Measurements from ENCODE around the gene ITPKA. TPM values are rescaled to one million over a fixed set of nuclear protein-coding genes. Genes with fewer than 3 reads are reported as not detected.

Gene ITPKA
- polyA plus RNA-seq, 1 donor (not counting 4 experiments of a cell fraction or from before 2014, with no cell fraction given) = 0.12 TPM

- no peak for FAIRE-seq
- no peak overlapping the region for H3K27ac ChIP-seq (ENCODE audit: control insufficient read depth, insufficient read depth, low read length)
Observed at GRCh38 chr15:41504751-41505492, 11.2 kb downstream of the ITPKA start.

GRCh38 chr15:41505776-41506175 is 12.1 kb downstream of the ITPKA start:
- H3K9me3 ChIP-seq (ENCODE audit: control insufficient read depth, low read depth, low read length) = no peaks in the 10 kb centered on the region
- no peak for TF ChIP-seq CTCF (optimal IDR thresholded peaks at IDR 0.05 in 1 of 3, IDR thresholded peaks at IDR 0.05 in 1 of 3, conservative IDR thresholded peaks at IDR 0.05 in 1 of 3; ENCODE audit: extremely low read depth in 1 of 3, insufficient read depth in 2 of 3, low read length in 3 of 3)
- TF ChIP-seq EZH2 (IDR thresholded peaks at IDR 0.05; ENCODE audit: low read length) = no peak
- H4K20me1 ChIP-seq (ENCODE audit: control insufficient read depth, extremely low read depth, insufficient read depth, low read length) = peaks cover 2% of the 10 kb centered on the region
- DNase-seq (ENCODE audit: low read depth, low spot score) (no peak), FAIRE-seq (no peak)
- no peaks in the 10 kb centered on the region for H3K79me2 ChIP-seq (ENCODE audit: control insufficient read depth, insufficient read depth, low read length)
- no peak overlapping the region for H3K27ac ChIP-seq (ENCODE audit: control insufficient read depth, insufficient read depth, low read length)
- no peak overlapping the region for H3K9ac ChIP-seq (ENCODE audit: control insufficient read depth, extremely low read depth, insufficient read depth, low read length)
- H3K4me2 ChIP-seq (ENCODE audit: control insufficient read depth, extremely low read depth, insufficient read depth, low read depth, low read length) = no peak overlapping the region
- H3K4me3 ChIP-seq (ENCODE audit: control insufficient read depth in 2 of 3, extremely low read depth in 1 of 3, insufficient read depth in 2 of 3, low read depth in 1 of 3, low read length in 3 of 3) = no peak overlapping the region
- H2AFZ ChIP-seq (ENCODE audit: control insufficient read depth, low read length) = no peak overlapping the region
- dilution Hi-C loops (cut with MboI; ENCODE audit: extremely low pct_ligation_motif_present, low sequenced_read_pairs) = no loop called here
- peaks cover 23% of the 10 kb centered on the region for H3K4me1 ChIP-seq (ENCODE audit: control insufficient read depth, extremely low read depth, insufficient read depth, low read length)
- H3K36me3 ChIP-seq (ENCODE audit: control insufficient read depth in 2 of 2, extremely low read depth in 1 of 2, insufficient read depth in 2 of 2, low read length in 2 of 2) = no peaks in the 10 kb centered on the region
- H3K27me3 ChIP-seq (ENCODE audit: control insufficient read depth, extremely low read depth, insufficient read depth, low read length) = peaks cover 59% of the 10 kb centered on the region
- H3K9me1 ChIP-seq (ENCODE audit: control insufficient read depth, extremely low read depth, insufficient read depth, low read length) = no peaks in the 10 kb centered on the region

More at GRCh38 chr15:41504751-41505492, 11.2 kb downstream of the ITPKA start:
- Histone ChIP-seq H3K4me1 (ENCODE audit: control insufficient read depth, extremely low read depth, insufficient read depth, low read length) (peaks cover 23% of the 10 kb centered on the region), H2AFZ (ENCODE audit: control insufficient read depth, low read length) (no peak overlapping the region), H3K36me3 (ENCODE audit: control insufficient read depth in 2 of 2, extremely low read depth in 1 of 2, insufficient read depth in 2 of 2, low read length in 2 of 2) (no peaks in the 10 kb centered on the region), H3K79me2 (ENCODE audit: control insufficient read depth, insufficient read depth, low read length) (no peaks in the 10 kb centered on the region), H3K4me2 (ENCODE audit: control insufficient read depth, extremely low read depth, insufficient read depth, low read depth, low read length) (no peak overlapping the region), H4K20me1 (ENCODE audit: control insufficient read depth, extremely low read depth, insufficient read depth, low read length) (peaks cover 2% of the 10 kb centered on the region), H3K9ac (ENCODE audit: control insufficient read depth, extremely low read depth, insufficient read depth, low read length) (no peak overlapping the region), H3K4me3 (ENCODE audit: control insufficient read depth in 2 of 3, extremely low read depth in 1 of 3, insufficient read depth in 2 of 3, low read depth in 1 of 3, low read length in 3 of 3) (no peak overlapping the region), H3K27me3 (ENCODE audit: control insufficient read depth, extremely low read depth, insufficient read depth, low read length) (peaks cover 58% of the 10 kb centered on the region), H3K9me1 (ENCODE audit: control insufficient read depth, extremely low read depth, insufficient read depth, low read length) (no peaks in the 10 kb centered on the region), H3K9me3 (ENCODE audit: control insufficient read depth, low read depth, low read length) (no peaks in the 10 kb centered on the region)
- dilution Hi-C loops (cut with MboI; ENCODE audit: extremely low pct_ligation_motif_present, low sequenced_read_pairs) = no loop called here
- no peak for DNase-seq (ENCODE audit: low read depth, low spot score)
- TF ChIP-seq CTCF (optimal IDR thresholded peaks at IDR 0.05 in 1 of 3, IDR thresholded peaks at IDR 0.05 in 1 of 3, conservative IDR thresholded peaks at IDR 0.05 in 1 of 3; ENCODE audit: extremely low read depth in 1 of 3, insufficient read depth in 2 of 3, low read length in 3 of 3) = peak in 1 of 3 experiments; percentile 7
- TF ChIP-seq EZH2 (IDR thresholded peaks at IDR 0.05; ENCODE audit: low read length) = no peak

Measured in keratinocyte (primary cell).